Activated CD8-positive, alpha-beta memory T cell treated with anti-CD3 and anti-CD28 coated beads, Interleukin-2, amount 10 ng/mL, durations not matched to agents 7 days and 5 days (primary cell): ENCODE data around the gene ADCY3. TPM values are rescaled to one million over a fixed set of nuclear protein-coding genes. Genes with fewer than 3 reads are reported as not detected.

Experiments
- ATAC-seq: fragments of 150-1000 bp; cut with Tn5 transposase; one replicate; pipeline ENCODE4 v1.10.0; 2021; ENCODE audit warnings: moderate library complexity
- CTCF ChIA-PET: fragments of 350-600 bp; sonication (Branson Sonifier 250); formaldehyde crosslinking; loops from one replicate; lab custom pipeline; 2021; ENCODE audit warnings: antibody characterized with exemption; lab: Charles Lee
- DNase-seq: peaks from one replicate; pipeline ENCODE4 v3.0.0-alpha.2; 2020
- H3K27ac Mint-ChIP-seq: one replicate; pipeline ENCODE4 v1.8.0; 2021; ENCODE audit warnings: mild to moderate bottlenecking, mixed read lengths
- H3K27me3 Mint-ChIP-seq: one replicate; pipeline ENCODE4 v1.8.0; 2021; ENCODE audit warnings: mixed read lengths
- H3K36me3 Mint-ChIP-seq: one replicate; pipeline ENCODE4 v1.8.0; 2021; ENCODE audit warnings: mild to moderate bottlenecking, mixed read lengths
- H3K4me1 Mint-ChIP-seq: one replicate; pipeline ENCODE4 v1.8.0; 2021; ENCODE audit warnings: mixed read lengths
- H3K4me3 Mint-ChIP-seq: one replicate; pipeline ENCODE4 v1.8.0; 2021; ENCODE audit warnings: mild to moderate bottlenecking, moderate library complexity, mixed read lengths
- H3K9me3 Mint-ChIP-seq: one replicate; pipeline ENCODE4 v1.8.0; 2022; ENCODE audit warnings: low read depth, mixed read lengths
- total RNA-seq, 2 experiments: library from RNA; stranded (reverse); gene quantifications; one replicate each; pipeline ENCODE4 v1.2.3, GENCODE V29; 2021

Gene ADCY3
- total RNA-seq, 2 experiments from 2014 or later, result 81.4 to 85.0 TPM

- Mint-ChIP-seq H3K4me3 (no peak overlapping the region), H3K4me1 (peaks cover 14% of the 10 kb centered on the region), H3K27me3 (no peaks in the 10 kb centered on the region), H3K27ac (no peak overlapping the region), H3K36me3 (peaks cover 59% of the 10 kb centered on the region), H3K9me3 (no peaks in the 10 kb centered on the region)
- CTCF ChIA-PET, result interaction anchor here (0.9 to 1.6 kb wide), 3 partner anchors 10 to 412 kb away, joined by 3 to 4 read pairs (median 4); no protein-coding TSS in a partner anchor
- DNase-seq, result peak; percentile 35
- no peak for ATAC-seq
Measured at GRCh38 chr2:24821433-24821891, 98.6 kb downstream of the ADCY3 start.

GRCh38 chr2:24820598-24821432 is 99.2 kb downstream of the ADCY3 start:
- H3K27me3 Mint-ChIP-seq, result no peaks in the 10 kb centered on the region
- no peak overlapping the region for H3K4me3 Mint-ChIP-seq
- CTCF ChIA-PET, result interaction anchor here (0.9 to 1.6 kb wide), 3 partner anchors 10 to 411 kb away, joined by 3 to 4 read pairs (median 4); no protein-coding TSS in a partner anchor
- H3K9me3 Mint-ChIP-seq, result no peaks in the 10 kb centered on the region
- ATAC-seq (no peak), DNase-seq (peak; percentile 34)
- no peak overlapping the region for H3K27ac Mint-ChIP-seq
- H3K36me3 Mint-ChIP-seq, result peaks cover 65% of the 10 kb centered on the region
- H3K4me1 Mint-ChIP-seq, result peaks cover 8% of the 10 kb centered on the region

- Mint-ChIP-seq H3K27me3 (no peaks in the 10 kb centered on the region), H3K27ac (no peak overlapping the region), H3K36me3 (peaks cover 70% of the 10 kb centered on the region), H3K4me1 (peaks cover 8% of the 10 kb centered on the region), H3K9me3 (no peaks in the 10 kb centered on the region), H3K4me3 (no peak overlapping the region)
- CTCF ChIA-PET, result interaction anchor here (0.6 to 1.6 kb wide), 3 partner anchors 12 to 411 kb away, joined by 3 to 4 read pairs (median 4); no protein-coding TSS in a partner anchor
- ATAC-seq (no peak), DNase-seq (peak; percentile 19)
Measured at GRCh38 chr2:24820175-24820513, 99.9 kb downstream of the ADCY3 start.

- no peak overlapping the region for H3K4me3 Mint-ChIP-seq
- DNase-seq (peak; percentile 29), ATAC-seq (no peak)
- no peaks in the 10 kb centered on the region for H3K27me3 Mint-ChIP-seq
- H3K27ac Mint-ChIP-seq, result no peak overlapping the region
- CTCF ChIA-PET, result interaction anchor here (0.6 to 1.3 kb wide), 4 partner anchors 8 to 44 kb away, joined by 4 to 7 read pairs (median 4); partner anchors contain the start of genes CENPO and PTRHD1
- peaks cover 8% of the 10 kb centered on the region for H3K4me1 Mint-ChIP-seq
- H3K36me3 Mint-ChIP-seq, result peaks cover 68% of the 10 kb centered on the region
- no peaks in the 10 kb centered on the region for H3K9me3 Mint-ChIP-seq
Measured at GRCh38 chr2:24819442-24820174, 100.4 kb downstream of the ADCY3 start.

- peak; percentile 41 for DNase-seq
- H3K27ac Mint-ChIP-seq, result peak overlapping the region; percentile 59
- peaks cover 70% of the 10 kb centered on the region for H3K36me3 Mint-ChIP-seq
- H3K27me3 Mint-ChIP-seq, result no peaks in the 10 kb centered on the region
- H3K4me3 Mint-ChIP-seq, result no peak overlapping the region
- CTCF ChIA-PET, result interaction anchor here (0.8 to 1.3 kb wide), 4 partner anchors 9 to 408 kb away, joined by 3 to 7 read pairs (median 4); partner anchors contain the start of genes CENPO and PTRHD1
- peaks cover 10% of the 10 kb centered on the region for H3K4me1 Mint-ChIP-seq
- H3K9me3 Mint-ChIP-seq, result no peaks in the 10 kb centered on the region
- peak; percentile 50 for ATAC-seq
Measured at GRCh38 chr2:24818721-24819167, 101.3 kb downstream of the ADCY3 start.

- Mint-ChIP-seq H3K4me1 (peaks cover 10% of the 10 kb centered on the region), H3K27me3 (no peaks in the 10 kb centered on the region), H3K36me3 (peaks cover 72% of the 10 kb centered on the region), H3K27ac (no peak overlapping the region), H3K9me3 (no peaks in the 10 kb centered on the region), H3K4me3 (no peak overlapping the region)
- no peak for DNase-seq
- no peak for ATAC-seq
- CTCF ChIA-PET, result interaction anchor here (1.4 kb wide), 1 partner anchor 406 kb away, joined by 4 read pairs; no protein-coding TSS in a partner anchor
Measured at GRCh38 chr2:24816884-24817283, 103.2 kb downstream of the ADCY3 start.

GRCh38 chr2:24816404-24816803 is 103.6 kb downstream of the ADCY3 start:
- peaks cover 72% of the 10 kb centered on the region for H3K36me3 Mint-ChIP-seq
- no peak overlapping the region for H3K4me3 Mint-ChIP-seq
- no peaks in the 10 kb centered on the region for H3K27me3 Mint-ChIP-seq
- no peak overlapping the region for H3K27ac Mint-ChIP-seq
- ATAC-seq (no peak), DNase-seq (peak; percentile 31)
- no peaks in the 10 kb centered on the region for H3K9me3 Mint-ChIP-seq
- peaks cover 10% of the 10 kb centered on the region for H3K4me1 Mint-ChIP-seq
- CTCF ChIA-PET, result interaction anchor here (0.9 kb wide), 1 partner anchor 11 kb away, joined by 3 read pairs; no protein-coding TSS in a partner anchor

GRCh38 chr2:24815171-24815570 is 104.9 kb downstream of the ADCY3 start:
- Mint-ChIP-seq H3K9me3 (no peaks in the 10 kb centered on the region), H3K36me3 (peaks cover 61% of the 10 kb centered on the region)
- DNase-seq, result peak; percentile 30

GRCh38 chr2:24814516-24814915 is 105.5 kb downstream of the ADCY3 start:
- ATAC-seq, result no peak
- Mint-ChIP-seq H3K36me3 (peaks cover 62% of the 10 kb centered on the region), H3K27ac (no peak overlapping the region)

More at GRCh38 chr2:24815171-24815570, 104.9 kb downstream of the ADCY3 start:
- Mint-ChIP-seq H3K4me3 (no peak overlapping the region), H3K4me1 (peaks cover 10% of the 10 kb centered on the region), H3K27me3 (no peaks in the 10 kb centered on the region), H3K27ac (no peak overlapping the region)
- no peak for ATAC-seq
- CTCF ChIA-PET, result interaction anchor here (0.7 to 1.1 kb wide), 2 partner anchors 9 to 12 kb away, joined by 3 to 4 read pairs; no protein-coding TSS in a partner anchor

GRCh38 chr2:24813691-24814137 is 106.3 kb downstream of the ADCY3 start:
- no peaks in the 10 kb centered on the region for H3K27me3 Mint-ChIP-seq
- no peak for ATAC-seq
- no peak overlapping the region for H3K27ac Mint-ChIP-seq
- peaks cover 62% of the 10 kb centered on the region for H3K36me3 Mint-ChIP-seq
- H3K4me1 Mint-ChIP-seq, result peaks cover 12% of the 10 kb centered on the region
- CTCF ChIA-PET, result interaction anchor here (1.3 to 1.8 kb wide), 2 partner anchors 15 to 21 kb away, joined by 3 to 4 read pairs; no protein-coding TSS in a partner anchor
- no peak overlapping the region for H3K4me3 Mint-ChIP-seq
- DNase-seq, result no peak
- no peaks in the 10 kb centered on the region for H3K9me3 Mint-ChIP-seq

More at GRCh38 chr2:24814516-24814915, 105.5 kb downstream of the ADCY3 start:
- no peaks in the 10 kb centered on the region for H3K9me3 Mint-ChIP-seq
- CTCF ChIA-PET, result interaction anchor here (1.1 kb wide), 1 partner anchor 13 kb away, joined by 4 read pairs; no protein-coding TSS in a partner anchor
- H3K4me1 Mint-ChIP-seq, result peaks cover 10% of the 10 kb centered on the region
- H3K27me3 Mint-ChIP-seq, result no peaks in the 10 kb centered on the region
- H3K4me3 Mint-ChIP-seq, result no peak overlapping the region
- no peak for DNase-seq

- H3K27me3 Mint-ChIP-seq, result no peaks in the 10 kb centered on the region
- CTCF ChIA-PET, result interaction anchor here (0.7 to 1.0 kb wide), 3 partner anchors 18 to 400 kb away, joined by 3 to 4 read pairs (median 3); no protein-coding TSS in a partner anchor
- DNase-seq, result no peak
- no peaks in the 10 kb centered on the region for H3K9me3 Mint-ChIP-seq
- peaks cover 62% of the 10 kb centered on the region for H3K36me3 Mint-ChIP-seq
- H3K4me3 Mint-ChIP-seq, result no peak overlapping the region
- H3K4me1 Mint-ChIP-seq, result peaks cover 22% of the 10 kb centered on the region
- ATAC-seq, result no peak
- peak overlapping the region; percentile 44 for H3K27ac Mint-ChIP-seq
Measured at GRCh38 chr2:24809316-24810007, 110.6 kb downstream of the ADCY3 start.

GRCh38 chr2:24806661-24807036 is 113.4 kb downstream of the ADCY3 start:
- DNase-seq (no peak), ATAC-seq (no peak)
- Mint-ChIP-seq H3K4me1 (peaks cover 23% of the 10 kb centered on the region), H3K36me3 (peaks cover 58% of the 10 kb centered on the region), H3K27me3 (no peaks in the 10 kb centered on the region), H3K4me3 (no peak overlapping the region), H3K27ac (no peak overlapping the region), H3K9me3 (no peaks in the 10 kb centered on the region)
- CTCF ChIA-PET, result interaction anchor here (0.6 kb wide), 1 partner anchor 9 kb away, joined by 3 read pairs; no protein-coding TSS in a partner anchor
